Epidermal melanocyte (primary cell): ENCODE data around the gene HIBADH.
A peak's percentile ranks its signal among the peaks of the same experiment; 100 is the strongest.

Experiments
- DNase-seq: peaks from one replicate; pipeline ENCODE4 v3.0.0; 2011; ENCODE audit warnings: low spot score; ENCODE audit not compliant: insufficient read length

The HIBADH gene

DNA sequence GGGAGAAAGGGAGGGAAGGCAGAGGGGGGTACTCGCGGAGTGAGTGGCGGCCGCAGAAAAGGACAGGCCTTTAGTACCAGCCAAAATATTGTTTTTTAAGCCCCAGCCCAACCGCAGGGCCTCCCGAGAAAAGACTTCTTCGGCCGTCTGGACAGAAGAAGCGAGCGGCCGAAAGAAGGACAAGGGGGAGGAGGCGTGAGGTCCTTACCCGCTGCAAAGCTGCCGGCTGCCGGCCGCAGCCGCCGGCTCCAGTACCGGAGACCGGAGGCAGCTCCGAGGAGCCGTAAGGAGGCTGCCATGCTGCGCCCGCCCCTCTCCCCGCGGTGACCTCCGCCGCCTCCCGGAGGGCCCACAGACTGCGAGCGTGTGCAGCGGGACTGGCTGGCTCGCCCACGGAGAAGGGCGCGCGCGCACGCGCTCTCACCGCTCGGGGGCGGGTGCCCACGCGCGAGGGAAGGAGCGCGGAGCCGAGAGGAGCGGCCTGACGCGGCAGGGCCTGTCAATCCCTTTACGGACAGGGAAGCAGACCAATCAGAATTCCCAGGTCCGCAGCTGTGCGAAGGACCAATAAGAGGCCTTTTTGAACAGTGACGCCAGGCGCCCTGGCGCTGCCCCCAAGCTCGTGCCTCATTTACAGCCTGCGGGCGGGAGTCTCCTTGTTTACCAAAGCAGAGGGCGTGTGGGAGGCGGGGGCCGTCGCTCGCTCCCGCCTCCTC is at the start of gene HIBADH:
Gene HIBADH (minus strand): TSS at position 394 of the 716 bp plus-strand sequence. CDS start 95 bp downstream, at position 299.
- DNase-seq = peak; percentile 96

GRCh38 chr7:27712217-27712616 is 49.5 kb upstream of the HIBADH start:
- no peak for DNase-seq

DNA sequence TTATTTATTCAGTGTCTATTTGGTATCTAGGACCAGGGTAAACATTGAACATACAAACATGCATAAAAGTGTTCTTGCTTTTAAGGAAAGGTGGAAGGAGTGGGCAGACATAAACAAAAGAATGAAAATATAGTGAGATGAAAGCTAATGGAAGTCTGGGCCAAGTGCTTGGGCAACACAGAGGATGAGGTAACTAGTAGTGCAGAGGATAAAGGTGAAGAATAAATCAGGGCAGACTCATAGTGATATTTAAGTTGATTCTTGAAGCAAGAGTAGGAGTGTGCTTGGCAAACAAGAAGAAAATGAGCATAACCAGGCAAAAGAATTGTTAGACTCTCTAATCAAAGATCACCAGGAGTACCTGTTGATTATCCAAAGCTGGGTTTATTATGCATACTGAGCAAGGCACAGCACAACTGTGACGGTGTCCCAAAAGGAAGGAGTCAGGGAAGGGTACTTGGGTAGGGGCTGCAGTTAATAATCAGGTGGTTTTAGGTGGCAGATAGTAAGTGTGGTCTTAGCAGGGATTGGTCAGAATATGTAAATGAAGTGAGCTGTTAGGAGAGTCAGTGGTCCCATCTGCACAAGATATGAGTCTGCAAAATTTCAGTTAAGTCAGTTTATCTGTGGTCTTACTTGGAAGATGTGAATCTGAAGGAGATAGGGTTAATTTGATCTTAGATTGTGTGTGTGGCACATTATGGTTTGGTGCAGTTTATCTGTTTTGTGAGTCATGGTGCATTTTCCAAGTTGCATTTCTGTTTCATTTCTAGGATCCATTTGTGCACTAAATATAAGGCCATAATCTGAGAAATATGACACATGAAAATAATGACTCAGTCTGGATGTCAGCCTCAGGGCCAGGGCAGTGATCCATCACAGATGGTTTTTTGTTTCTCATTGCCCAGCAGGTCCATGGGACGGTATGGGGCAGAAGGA is 46.7 kb upstream of the HIBADH start:
- DNase-seq = no peak

GRCh38 chr7:27708485-27708884 is 45.8 kb upstream of the HIBADH start:
- no peak for DNase-seq

DNA sequence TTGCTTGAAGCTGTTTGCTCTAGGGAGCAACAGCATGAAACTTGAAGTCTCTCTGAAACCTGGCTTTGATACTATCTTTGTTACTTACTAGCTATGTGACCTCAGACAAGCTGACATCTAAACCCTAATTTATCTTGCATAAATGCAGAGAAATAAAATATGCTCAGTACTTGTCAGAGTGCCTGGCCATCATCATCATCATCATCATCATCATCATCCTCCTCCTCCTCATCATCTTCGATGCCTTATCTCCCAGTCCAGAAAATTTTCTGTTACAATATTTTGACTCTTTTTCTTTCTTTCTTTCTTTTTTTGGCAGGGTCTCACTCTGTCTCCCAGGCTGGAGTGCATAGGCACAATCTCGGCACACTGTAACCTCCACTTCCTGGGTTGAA is 42.5 kb upstream of the HIBADH start:
- DNase-seq = no peak

DNA sequence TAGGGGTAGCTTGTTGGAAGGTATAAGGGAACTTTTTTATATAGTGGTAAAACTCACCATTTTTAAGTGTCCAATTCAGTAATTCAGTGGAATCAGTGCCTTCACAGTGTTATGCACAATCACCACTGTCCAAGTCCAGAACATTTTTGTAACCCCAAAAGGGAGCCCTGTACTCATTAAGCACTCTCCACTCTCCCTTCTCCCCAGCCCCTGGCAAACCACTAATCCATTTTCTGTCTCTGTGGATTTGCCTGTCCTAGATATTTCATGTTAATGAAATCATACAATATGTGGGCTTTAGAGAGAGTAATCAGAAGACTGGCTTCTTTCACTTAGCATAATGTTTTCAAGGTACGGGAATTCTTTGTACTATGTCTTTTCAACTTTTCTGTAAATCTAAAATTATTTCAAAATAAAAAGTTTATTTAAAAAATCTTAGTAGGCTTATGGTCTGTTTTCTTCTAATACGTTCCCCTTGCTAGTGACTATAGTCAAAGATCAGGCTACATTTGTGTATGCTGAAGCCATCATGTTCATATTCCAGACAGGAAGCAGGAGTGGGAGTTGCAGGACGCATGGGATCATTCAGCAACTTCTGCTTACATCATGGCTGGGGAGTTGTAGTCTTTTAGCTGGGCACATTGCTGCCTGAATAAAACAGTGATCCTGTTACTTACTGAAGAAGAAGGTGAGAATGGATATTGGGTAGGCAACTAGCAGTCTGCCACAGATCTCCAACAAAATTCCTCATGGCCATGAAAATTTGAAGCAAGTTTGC is 41.9 kb upstream of the HIBADH start:
- no peak for DNase-seq

DNA sequence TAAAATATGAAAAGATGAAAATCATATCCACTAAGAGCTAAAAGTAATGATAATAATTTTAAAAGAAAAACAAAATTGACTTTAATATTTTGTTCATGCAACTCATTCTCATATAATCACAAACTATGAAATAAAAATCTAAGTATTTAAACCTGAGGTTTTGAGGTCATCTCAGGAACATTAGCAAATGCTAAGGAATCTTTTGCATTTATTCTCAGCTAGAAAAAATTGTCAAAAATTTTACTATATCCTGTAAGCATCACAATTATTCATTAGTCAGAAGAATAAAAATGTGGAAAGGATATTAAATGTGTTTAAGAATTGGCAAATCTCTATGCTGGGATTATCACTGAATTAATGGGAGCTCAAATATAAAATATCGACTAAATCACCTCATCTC is 40.5 kb upstream of the HIBADH start:
- DNase-seq = no peak

GRCh38 chr7:27700501-27700900 is 37.8 kb upstream of the HIBADH start:
- no peak for DNase-seq

DNA sequence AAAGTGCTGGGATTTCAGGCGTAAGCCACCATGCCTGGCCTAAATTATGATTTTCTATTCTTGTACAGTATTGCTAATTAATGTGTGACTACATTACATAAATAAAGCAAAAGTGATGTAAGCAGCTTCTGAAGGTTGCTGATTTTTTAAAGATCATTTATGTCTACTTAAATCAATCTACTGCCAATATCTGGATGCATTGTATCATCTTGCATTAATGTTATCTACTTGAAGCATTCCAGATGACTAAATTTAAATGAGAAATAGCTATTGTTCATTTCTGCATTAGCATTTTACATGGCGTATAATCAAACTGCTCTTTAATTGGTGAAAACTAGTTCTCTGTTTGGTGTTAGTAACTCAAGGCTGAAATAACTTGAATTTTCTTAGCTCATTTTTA is 37.1 kb upstream of the HIBADH start:
- no peak for DNase-seq

GRCh38 chr7:27697861-27698430 is 35.3 kb upstream of the HIBADH start:
- DNase-seq = no peak

GRCh38 chr7:27695096-27695495 is 32.4 kb upstream of the HIBADH start:
- DNase-seq = no peak

DNA sequence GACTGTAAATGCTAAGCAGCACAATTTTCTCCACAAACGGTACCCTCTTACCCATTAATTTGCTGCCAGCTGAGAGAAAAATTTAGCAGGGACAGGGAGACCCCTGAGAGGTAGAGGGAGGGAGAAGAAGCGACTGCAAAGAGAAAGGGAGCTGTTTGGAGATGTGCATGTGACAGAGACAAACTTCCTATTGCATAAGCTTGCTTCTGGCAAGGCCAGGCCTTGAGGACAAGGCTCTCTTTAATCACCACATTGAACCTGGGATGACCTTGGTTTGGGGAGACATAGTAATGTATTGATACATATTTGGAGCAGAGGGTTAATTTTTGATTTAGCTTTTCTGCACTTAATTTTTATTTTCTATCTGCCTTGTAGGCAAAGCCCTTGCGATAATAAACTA is 31.1 kb upstream of the HIBADH start:
- DNase-seq = no peak

DNA sequence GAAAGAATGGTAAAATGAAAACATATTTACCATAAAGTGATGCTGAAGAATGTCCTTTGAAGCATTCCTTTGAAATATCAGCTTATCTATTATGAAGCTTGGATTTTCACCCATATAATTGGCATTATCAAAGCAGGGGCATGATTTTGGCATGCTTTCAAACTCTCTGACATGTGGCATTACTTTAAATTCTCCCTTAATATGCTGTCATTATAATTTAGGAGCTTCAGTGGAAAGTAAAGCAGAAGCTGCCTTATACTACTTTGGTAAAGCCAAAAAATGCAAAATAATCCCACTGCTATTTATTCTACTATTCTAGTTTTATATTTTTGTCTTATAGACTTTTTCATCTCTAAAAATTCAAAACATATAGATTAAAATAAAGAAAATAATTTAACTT is 28.0 kb upstream of the HIBADH start:
- DNase-seq = no peak

GRCh38 chr7:27689591-27690164 is 27.0 kb upstream of the HIBADH start:
- DNase-seq = no peak

DNA sequence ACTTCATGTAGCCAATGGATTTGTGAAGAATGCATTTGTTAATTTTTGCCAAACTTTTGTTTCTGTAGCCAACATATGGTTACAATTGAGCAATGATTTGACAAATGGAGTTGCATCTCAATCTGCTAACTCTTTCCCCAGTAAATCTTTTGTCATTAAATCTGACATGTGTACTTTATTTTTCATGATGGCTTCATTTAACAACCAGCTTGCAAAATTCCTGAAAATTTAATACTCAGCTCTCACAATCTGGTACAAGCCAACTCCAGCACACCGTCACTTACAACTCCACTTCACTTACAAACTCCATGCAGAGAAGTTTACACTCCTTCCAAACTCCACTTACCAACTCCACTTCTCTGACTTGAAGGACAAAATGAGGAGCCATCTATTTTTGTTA is 26.5 kb upstream of the HIBADH start:
- no peak for DNase-seq

- DNase-seq = no peak
Measured at GRCh38 chr7:27688646-27689045, 26.0 kb upstream of the HIBADH start.

- no peak for DNase-seq
Measured at GRCh38 chr7:27688056-27688455, 25.4 kb upstream of the HIBADH start.

DNA sequence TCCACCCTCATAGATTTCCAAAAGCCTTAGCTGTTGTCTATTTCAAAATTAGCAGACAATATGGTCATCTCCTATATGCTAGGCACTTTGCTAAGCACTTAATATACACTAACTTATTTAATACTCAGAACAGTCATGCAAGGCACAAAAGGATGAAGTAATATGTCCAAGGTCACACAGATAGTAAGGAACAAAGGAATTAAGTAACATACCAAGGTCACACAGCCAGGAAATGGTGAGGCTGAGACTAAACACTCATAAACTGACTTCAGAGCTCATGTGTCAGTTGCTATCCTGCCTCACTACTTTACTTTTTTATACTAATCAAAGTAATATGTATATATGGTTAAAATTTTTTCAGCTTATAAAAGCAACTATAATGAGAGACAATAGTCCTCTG is 23.6 kb upstream of the HIBADH start:
- no peak for DNase-seq

GRCh38 chr7:27685893-27686292 is 23.2 kb upstream of the HIBADH start:
- DNase-seq = no peak

- no peak for DNase-seq
Measured at GRCh38 chr7:27685209-27685608, 22.5 kb upstream of the HIBADH start.

- DNase-seq = no peak
Measured at GRCh38 chr7:27684491-27684890, 21.8 kb upstream of the HIBADH start.
